WTC11 (cell line): Measurements from ENCODE around the gene THAP9. TPM values are rescaled to one million over a fixed set of nuclear protein-coding genes. Genes with fewer than 3 reads are reported as not detected.

Experiments
- ATAC-seq: fragments of 200-7000 bp; cut with Tn5 transposase; 2 replicates; pipeline ENCODE4 v1.10.0; 2021; ENCODE audit warnings: mild to moderate bottlenecking, moderate library complexity
- CTCF ChIA-PET: fragments of 300-600 bp; sonication (Branson Sonifier 250); formaldehyde crosslinking; loops from one replicate; lab custom pipeline; 2021; ENCODE audit warnings: antibody characterized with exemption; lab: Charles Lee
- POLR2A ChIA-PET: fragments of 350-600 bp; sonication (Branson Sonifier 250); formaldehyde crosslinking; loops from one replicate; lab custom pipeline; 2021; ENCODE audit warnings: antibody characterized with exemption; lab: Charles Lee
- DNase-seq: peaks from one replicate; pipeline ENCODE4 v3.0.0; 2021; ENCODE audit warnings: low spot score
- H3K27ac Mint-ChIP-seq: 2 replicates; pipeline ENCODE4 v1.8.0; 2021; ENCODE audit warnings: mixed read lengths
- H3K27me3 Mint-ChIP-seq: 2 replicates; pipeline ENCODE4 v1.8.0; 2021; ENCODE audit warnings: low read depth, mild to moderate bottlenecking, moderate library complexity, mixed read lengths
- H3K36me3 Mint-ChIP-seq: 2 replicates; pipeline ENCODE4 v1.8.0; 2021; ENCODE audit warnings: mixed read lengths
- H3K4me1 Mint-ChIP-seq: 2 replicates; pipeline ENCODE4 v1.8.0; 2022; ENCODE audit warnings: mixed read lengths
- H3K4me3 Mint-ChIP-seq: 2 replicates; pipeline ENCODE4 v1.8.0; 2021; ENCODE audit warnings: mild to moderate bottlenecking, moderate library complexity, mixed read lengths
- H3K9me3 Mint-ChIP-seq: 2 replicates; pipeline ENCODE4 v1.8.0; 2021; ENCODE audit warnings: mixed read lengths
- ARID4B ChIP-seq: sonication (generic); formaldehyde crosslinking; IDR thresholded peaks from 2 replicates; pipeline ENCODE4 v1.8.0; 2023; ENCODE audit warnings: missing genetic modification reagents, mild to moderate bottlenecking, borderline replicate concordance
- CDX4 ChIP-seq: fragments of 250-450 bp; sonication (Bioruptor Pico); IDR thresholded peaks from 2 replicates; pipeline ENCODE4 v1.9.0; 2021; ENCODE audit warnings: moderate library complexity, mild to moderate bottlenecking, inconsistent platforms, borderline replicate concordance
- CTCF ChIP-seq: fragments of 200-600 bp; IDR thresholded peaks from 2 replicates; pipeline ENCODE4 v1.8.0; 2022; ENCODE audit warnings: antibody characterized with exemption
- E2F1 ChIP-seq: sonication (generic); formaldehyde crosslinking; IDR thresholded peaks from 2 replicates; pipeline ENCODE4 v1.8.0; 2022; ENCODE audit warnings: mild to moderate bottlenecking, missing genetic modification reagents
- FOXJ3 ChIP-seq: sonication (generic); formaldehyde crosslinking; IDR thresholded peaks from 2 replicates; pipeline ENCODE4 v1.9.0; 2021; ENCODE audit warnings: missing genetic modification reagents, mild to moderate bottlenecking, borderline replicate concordance
- GABPB1 ChIP-seq: sonication (generic); formaldehyde crosslinking; IDR thresholded peaks from 2 replicates; pipeline ENCODE4 v1.8.1; 2023; ENCODE audit warnings: mild to moderate bottlenecking, missing genetic modification reagents
- MYBL2 ChIP-seq: sonication (generic); formaldehyde crosslinking; IDR thresholded peaks from 2 replicates; pipeline ENCODE4 v1.8.1; 2023; ENCODE audit warnings: mild to moderate bottlenecking, moderate library complexity, missing genetic modification reagents
- NFATC4 ChIP-seq: fragments of 250-450 bp; sonication (Bioruptor Pico); IDR thresholded peaks from 2 replicates; pipeline ENCODE4 v1.9.0; 2021; ENCODE audit warnings: mild to moderate bottlenecking
- NR2C2 ChIP-seq: sonication (generic); formaldehyde crosslinking; IDR thresholded peaks from 2 replicates; pipeline ENCODE4 v1.8.0; 2022; ENCODE audit warnings: mild to moderate bottlenecking, missing genetic modification reagents
- RORB ChIP-seq: fragments of 250-450 bp; sonication (Bioruptor Pico); IDR thresholded peaks from 2 replicates; pipeline ENCODE4 v1.9.0; 2021; ENCODE audit warnings: mild to moderate bottlenecking
- SOX15 ChIP-seq: fragments of 250-450 bp; sonication (Bioruptor Pico); IDR thresholded peaks from 2 replicates; pipeline ENCODE4 v1.9.0; 2021; ENCODE audit warnings: mild to moderate bottlenecking
- TCF7 ChIP-seq: sonication (generic); formaldehyde crosslinking; IDR thresholded peaks from 2 replicates; pipeline ENCODE4 v1.8.0; 2022; ENCODE audit warnings: mild to moderate bottlenecking, low read depth, missing genetic modification reagents, moderate library complexity
- TP53 ChIP-seq: sonication (generic); formaldehyde crosslinking; IDR thresholded peaks from 2 replicates; pipeline ENCODE4 v1.8.1; 2023; ENCODE audit warnings: mild to moderate bottlenecking, missing genetic modification reagents
- ZBTB43 ChIP-seq: sonication (generic); formaldehyde crosslinking; IDR thresholded peaks from 2 replicates; pipeline ENCODE4 v1.8.1; 2023; ENCODE audit warnings: mild to moderate bottlenecking, missing genetic modification reagents
- ZNF317 ChIP-seq: sonication (generic); formaldehyde crosslinking; IDR thresholded peaks from 2 replicates; pipeline ENCODE4 v1.8.1; 2023; ENCODE audit warnings: low read depth, mild to moderate bottlenecking, moderate library complexity, missing genetic modification reagents, borderline replicate concordance
- ZNF512 ChIP-seq: sonication (generic); formaldehyde crosslinking; IDR thresholded peaks from 2 replicates; pipeline ENCODE4 v1.8.1; 2022; ENCODE audit warnings: missing genetic modification reagents, borderline replicate concordance
- total RNA-seq: library from RNA; stranded (reverse); gene quantifications from 3 replicates; pipeline ENCODE4 v1.2.3, GENCODE V29; 2021

THAP9 gene
- total RNA-seq, 1 experiment from 2014 or later, result 17.7 TPM

- Mint-ChIP-seq H3K9me3 (no peaks in the 10 kb centered on the region), H3K27me3 (no peaks in the 10 kb centered on the region), H3K4me3 (no peak overlapping the region), H3K27ac (no peak overlapping the region), H3K4me1 (no peaks in the 10 kb centered on the region), H3K36me3 (no peaks in the 10 kb centered on the region)
- TF ChIP-seq ZNF512 (CRISPR knock-in tag) (no peak), CDX4 (CRISPR knock-in tag) (no peak), ARID4B (CRISPR knock-in tag) (no peak), ZNF317 (CRISPR knock-in tag) (no peak), ZBTB43 (CRISPR knock-in tag) (no peak), NFATC4 (CRISPR knock-in tag) (no peak), CTCF (no peak), RORB (CRISPR knock-in tag) (no peak), NR2C2 (no peak), TP53 (CRISPR knock-in tag) (no peak), MYBL2 (CRISPR knock-in tag) (no peak), TCF7 (CRISPR knock-in tag) (no peak), GABPB1 (CRISPR knock-in tag) (no peak), SOX15 (no peak)
- ATAC-seq (no peak), DNase-seq (no peak)
- ChIA-PET POLR2A (no interaction called here), CTCF (no interaction called here)
These were observed 50.7 kb downstream of the THAP9 start for GRCh38 chr4:82951196-82951595.

GRCh38 chr4:82954212-82954611 is 53.7 kb downstream of the THAP9 start:
- ATAC-seq, result no peak
- no peak for TF ChIP-seq FOXJ3 (CRISPR knock-in tag)
- no peak for TF ChIP-seq E2F1 (CRISPR knock-in tag)
- TF ChIP-seq, all 79 proteins: peak for 0
- DNase-seq, result no peak
- ChIA-PET POLR2A (no interaction called here), CTCF (no interaction called here)
- no peaks in the 10 kb centered on the region for H3K9me3 Mint-ChIP-seq
- no peak overlapping the region for H3K4me3 Mint-ChIP-seq
- H3K4me1 Mint-ChIP-seq, result no peaks in the 10 kb centered on the region
- H3K27me3 Mint-ChIP-seq, result no peaks in the 10 kb centered on the region
- no peak overlapping the region for H3K27ac Mint-ChIP-seq
- no peaks in the 10 kb centered on the region for H3K36me3 Mint-ChIP-seq
